BE2C (cell line): Measurements from ENCODE around the gene CPLX1.
"Not testable (repeated sequence)": the region's sequence is repeated elsewhere in the genome, so short reads cannot be mapped to it uniquely, and the experiment has no call there.

Experiments used
- DNase-seq: peaks from one replicate; pipeline ENCODE4 v3.0.0-alpha.2; 2020
- H3K27me3 ChIP-seq: fragments of 250-450 bp; sonication (Bioruptor Pico); 2 replicates; pipeline ENCODE4 v1.5.1; 2020; ENCODE audit warnings: mild to moderate bottlenecking
- H3K36me3 ChIP-seq: fragments of 250-450 bp; sonication (Bioruptor Pico); 2 replicates; pipeline ENCODE4 v1.5.1; 2020; ENCODE audit warnings: mild to moderate bottlenecking
- H3K4me1 ChIP-seq: fragments of 250-450 bp; sonication (Bioruptor Pico); 2 replicates; pipeline ENCODE4 v1.5.1; 2020
- H3K4me3 ChIP-seq: 2 replicates; pipeline ENCODE4 v1.5.1; 2011; ENCODE audit warnings: low read depth, low read length
- H3K9me3 ChIP-seq: fragments of 250-450 bp; sonication (Bioruptor Pico); 2 replicates; pipeline ENCODE4 v1.5.1; 2020
- CTCF ChIP-seq: IDR thresholded peaks from 2 replicates; pipeline ENCODE4 v1.5.1; 2012; ENCODE audit warnings: mild to moderate bottlenecking, low read depth, low read length

Gene CPLX1

GRCh38 chr4:739569-739968, 86.4 kb downstream of the CPLX1 start:
- Histone ChIP-seq H3K36me3 (peaks cover 27% of the 10 kb centered on the region), H3K4me3 (no peak overlapping the region), H3K9me3 (no peaks in the 10 kb centered on the region), H3K4me1 (no peaks in the 10 kb centered on the region), H3K27me3 (no peaks in the 10 kb centered on the region)
- TF ChIP-seq CTCF, result no peak
- DNase-seq, result no peak

- no peak for TF ChIP-seq CTCF
- no peak overlapping the region for H3K4me3 ChIP-seq
- H3K4me1 ChIP-seq, result no peaks in the 10 kb centered on the region
- no peaks in the 10 kb centered on the region for H3K27me3 ChIP-seq
- peaks cover 35% of the 10 kb centered on the region for H3K36me3 ChIP-seq
- no peak for DNase-seq
- H3K9me3 ChIP-seq, result no peaks in the 10 kb centered on the region
Measured at GRCh38 chr4:738781-739280, 87.1 kb downstream of the CPLX1 start.

DNA sequence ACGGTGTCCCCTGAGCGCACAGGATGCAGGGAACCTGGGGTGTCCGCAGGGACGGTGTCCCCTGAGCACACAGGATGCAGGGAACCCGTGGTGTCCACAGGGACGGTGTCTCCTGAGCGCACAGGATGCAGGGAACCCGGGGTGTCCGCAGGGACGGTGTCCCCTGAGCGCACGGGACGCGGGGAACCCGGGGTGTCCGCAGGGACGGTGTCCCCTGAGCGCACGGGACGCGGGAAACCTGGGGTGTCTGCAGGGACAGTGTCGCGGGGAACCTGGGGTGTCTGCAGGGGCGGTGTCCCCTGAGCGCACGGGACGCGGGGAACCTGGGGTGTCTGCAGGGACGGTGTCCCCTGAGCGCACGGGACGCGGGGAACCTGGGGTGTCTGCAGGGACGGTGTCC, 89.4 kb downstream of the CPLX1 start:
- not testable (repeated sequence) for H3K4me3 ChIP-seq, H3K4me1 ChIP-seq, H3K9me3 ChIP-seq, DNase-seq, H3K27me3 ChIP-seq
- H3K36me3 ChIP-seq, result peaks cover 50% of the 10 kb centered on the region

DNA sequence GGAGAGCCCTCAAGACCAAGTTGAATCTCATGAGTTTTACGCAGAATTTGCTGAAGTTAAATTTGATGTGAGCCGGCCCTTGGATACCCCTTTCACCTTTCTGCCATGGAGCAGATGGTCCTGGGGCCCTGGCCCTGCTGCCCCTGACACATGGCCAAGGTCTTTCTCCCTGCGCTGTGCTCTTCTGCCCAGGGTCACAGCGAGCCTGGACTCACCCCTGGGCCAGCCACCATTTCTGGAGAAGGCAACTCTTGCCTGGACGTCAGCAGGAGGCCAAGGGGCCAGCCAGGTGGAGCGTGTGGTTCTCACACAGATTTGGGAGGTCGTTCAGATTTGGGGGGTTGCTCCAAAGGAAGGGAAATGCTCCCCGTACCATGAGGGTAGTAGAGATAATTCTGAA, 90.3 kb downstream of the CPLX1 start:
- Histone ChIP-seq H3K4me3 (no peak overlapping the region), H3K4me1 (no peaks in the 10 kb centered on the region), H3K36me3 (peaks cover 50% of the 10 kb centered on the region), H3K9me3 (no peaks in the 10 kb centered on the region), H3K27me3 (no peaks in the 10 kb centered on the region)
- no peak for DNase-seq
- TF ChIP-seq CTCF, result no peak
